Neural cell (in vitro differentiated cells): ENCODE measurements around the gene CHST11. TPM values are rescaled to one million over a fixed set of nuclear protein-coding genes. Genes with fewer than 3 reads are reported as not detected.

ENCODE experiments used
- H2AFZ ChIP-seq: fragments of 200-600, 300-800 bp; sonication (generic), shearing (Covaris generic); 2 replicates; pipeline ENCODE4 v1.6.0; 2014; ENCODE audit warnings: low read depth, mild to moderate bottlenecking, antibody characterized with exemption, low read length, moderate library complexity
- H3F3A ChIP-seq: fragments of 200-600 bp; shearing (Covaris generic); 2 replicates; pipeline ENCODE4 v1.6.1; 2016; ENCODE audit warnings: mild to moderate bottlenecking, moderate library complexity, mixed read lengths, antibody characterized with exemption, low read length; ENCODE audit not compliant: insufficient read depth, poor library complexity, severe bottlenecking
- H3K27ac ChIP-seq: fragments of 200-600, 300-800 bp; sonication (generic), shearing (Covaris generic); 2 replicates; pipeline ENCODE4 v1.5.1; 2014; ENCODE audit warnings: mild to moderate bottlenecking, low read length, moderate library complexity
- H3K27me3 ChIP-seq: fragments of 300-800, 200-600 bp; sonication (generic), shearing (Covaris generic); 2 replicates; pipeline ENCODE4 v1.6.0; 2014; ENCODE audit warnings: mild to moderate bottlenecking, low read depth, low read length, moderate library complexity; ENCODE audit not compliant: insufficient read depth
- H3K36me3 ChIP-seq: fragments of 300-800, 200-600 bp; sonication (generic), shearing (Covaris generic); 2 replicates; pipeline ENCODE4 v1.5.1; 2014; ENCODE audit warnings: mild to moderate bottlenecking, antibody characterized with exemption, low read length, moderate library complexity; ENCODE audit not compliant: insufficient read depth
- H3K4me2 ChIP-seq: fragments of 300-800, 200-600 bp; sonication (generic), shearing (Covaris generic); 2 replicates; pipeline ENCODE4 v1.6.0; 2014; ENCODE audit warnings: mild to moderate bottlenecking, low read length
- H3K4me3 ChIP-seq: fragments of 300-800, 200-600 bp; sonication (generic), shearing (Covaris generic); 2 replicates; pipeline ENCODE4 v1.5.1; 2014; ENCODE audit warnings: mild to moderate bottlenecking, low read length, moderate library complexity
- H3K79me2 ChIP-seq: fragments of 200-600 bp; shearing (Covaris generic); replicated peaks from 2 replicates; pipeline ENCODE4 v1.6.0; 2014; ENCODE audit warnings: mild to moderate bottlenecking, low read length, moderate library complexity; ENCODE audit not compliant: insufficient read depth
- H3K9ac ChIP-seq: fragments of 300-800, 200-600 bp; sonication (generic), shearing (Covaris generic); 2 replicates; pipeline ENCODE4 v1.6.1; 2016; ENCODE audit warnings: mild to moderate bottlenecking, low read length, mixed read lengths
- H3K9me2 ChIP-seq: fragments of 200-600 bp; shearing (Covaris generic); 2 replicates; pipeline ENCODE4 v1.6.1; 2016; ENCODE audit warnings: mild to moderate bottlenecking, low read length, mixed read lengths; ENCODE audit not compliant: insufficient read depth
- H3K9me3 ChIP-seq: fragments of 200-600, 300-800 bp; sonication (generic), shearing (Covaris generic); 2 replicates; pipeline ENCODE4 v1.6.1; 2016; ENCODE audit warnings: mild to moderate bottlenecking, mixed run types, low read length, moderate library complexity, mixed read lengths
- H4K20me1 ChIP-seq: fragments of 200-600 bp; shearing (Covaris generic); 2 replicates; pipeline ENCODE4 v1.6.1; 2016; ENCODE audit warnings: mild to moderate bottlenecking, mixed run types; ENCODE audit not compliant: insufficient read depth
- EP300 ChIP-seq: fragments of 450-650 bp; conservative IDR thresholded peaks from 2 replicates; pipeline ENCODE4 v1.6.1; 2014; ENCODE audit warnings: antibody characterized with exemption, mild to moderate bottlenecking, moderate library complexity; ENCODE audit not compliant: poor library complexity, severe bottlenecking
- EZH2 ChIP-seq: fragments of 200-600, 300-800 bp; shearing (Covaris generic), sonication (generic); IDR thresholded peaks from 2 replicates; pipeline ENCODE4 v1.6.1; 2014; ENCODE audit warnings: antibody characterized with exemption, low read length, borderline replicate concordance, mild to moderate bottlenecking; ENCODE audit not compliant: insufficient read depth, poor library complexity, severe bottlenecking
- MXI1 ChIP-seq: fragments of 450-650 bp; conservative IDR thresholded peaks from 2 replicates; pipeline ENCODE4 v1.6.1; 2014; ENCODE audit warnings: antibody characterized with exemption, mild to moderate bottlenecking; ENCODE audit not compliant: poor library complexity, severe bottlenecking
- POLR2AphosphoS5 ChIP-seq: IDR thresholded peaks from 2 replicates; pipeline ENCODE4 v1.6.1; 2012
- RAD21 ChIP-seq: fragments of 450-650 bp; conservative IDR thresholded peaks from 2 replicates; pipeline ENCODE4 v1.6.1; 2014; ENCODE audit warnings: antibody characterized with exemption, mild to moderate bottlenecking, moderate library complexity
- SMC3 ChIP-seq: fragments of 450-650 bp; conservative IDR thresholded peaks from 2 replicates; pipeline ENCODE4 v1.6.1; 2014; ENCODE audit warnings: antibody characterized with exemption, mild to moderate bottlenecking, moderate library complexity; ENCODE audit not compliant: poor library complexity
- TAF1 ChIP-seq: IDR thresholded peaks from 2 replicates; pipeline ENCODE4 v1.6.1; 2012; ENCODE audit warnings: low read depth
- polyA plus RNA-seq: library from polyadenylated mRNA; depleted of rRNA; stranded (reverse); fragments of >200 nt; gene quantifications from 2 replicates; pipeline ENCODE4 v1.2.3, GENCODE V29; 2014
- TF ChIP-seq, protein P1 (sequence below): fragments of 450-650 bp; IDR thresholded peaks from 2 replicates; pipeline ENCODE4 v1.5.1; 2014; ENCODE audit warnings: antibody characterized with exemption, mild to moderate bottlenecking, moderate library complexity; ENCODE audit not compliant: poor library complexity, severe bottlenecking
- TF ChIP-seq, protein P2 (sequence below): IDR thresholded peaks from 2 replicates; pipeline ENCODE4 v1.6.1; 2012; ENCODE audit warnings: borderline replicate concordance

CHST11 gene
- polyA plus RNA-seq, 1 donor from 2014 or later: 15.0 TPM

- H3K4me2 ChIP-seq: no peak overlapping the region
- H3K27ac ChIP-seq: no peak overlapping the region
- no peak overlapping the region for H2AFZ ChIP-seq
- no peaks in the 10 kb centered on the region for H3F3A ChIP-seq
- H3K4me3 ChIP-seq: no peak overlapping the region
- H3K9me3 ChIP-seq: no peaks in the 10 kb centered on the region
- H4K20me1 ChIP-seq: no peaks in the 10 kb centered on the region
- no peak overlapping the region for H3K9ac ChIP-seq
- no peaks in the 10 kb centered on the region for H3K27me3 ChIP-seq
- no peak for TF ChIP-seq RAD21
- TF ChIP-seq MXI1: no peak
- TF ChIP-seq, protein P1, sequence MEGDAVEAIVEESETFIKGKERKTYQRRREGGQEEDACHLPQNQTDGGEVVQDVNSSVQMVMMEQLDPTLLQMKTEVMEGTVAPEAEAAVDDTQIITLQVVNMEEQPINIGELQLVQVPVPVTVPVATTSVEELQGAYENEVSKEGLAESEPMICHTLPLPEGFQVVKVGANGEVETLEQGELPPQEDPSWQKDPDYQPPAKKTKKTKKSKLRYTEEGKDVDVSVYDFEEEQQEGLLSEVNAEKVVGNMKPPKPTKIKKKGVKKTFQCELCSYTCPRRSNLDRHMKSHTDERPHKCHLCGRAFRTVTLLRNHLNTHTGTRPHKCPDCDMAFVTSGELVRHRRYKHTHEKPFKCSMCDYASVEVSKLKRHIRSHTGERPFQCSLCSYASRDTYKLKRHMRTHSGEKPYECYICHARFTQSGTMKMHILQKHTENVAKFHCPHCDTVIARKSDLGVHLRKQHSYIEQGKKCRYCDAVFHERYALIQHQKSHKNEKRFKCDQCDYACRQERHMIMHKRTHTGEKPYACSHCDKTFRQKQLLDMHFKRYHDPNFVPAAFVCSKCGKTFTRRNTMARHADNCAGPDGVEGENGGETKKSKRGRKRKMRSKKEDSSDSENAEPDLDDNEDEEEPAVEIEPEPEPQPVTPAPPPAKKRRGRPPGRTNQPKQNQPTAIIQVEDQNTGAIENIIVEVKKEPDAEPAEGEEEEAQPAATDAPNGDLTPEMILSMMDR: no peak
- no peak for TF ChIP-seq EZH2
- TF ChIP-seq SMC3: no peak
- TF ChIP-seq TAF1: no peak
- no peak for TF ChIP-seq POLR2AphosphoS5
- no peak for TF ChIP-seq EP300
- TF ChIP-seq, protein P2, sequence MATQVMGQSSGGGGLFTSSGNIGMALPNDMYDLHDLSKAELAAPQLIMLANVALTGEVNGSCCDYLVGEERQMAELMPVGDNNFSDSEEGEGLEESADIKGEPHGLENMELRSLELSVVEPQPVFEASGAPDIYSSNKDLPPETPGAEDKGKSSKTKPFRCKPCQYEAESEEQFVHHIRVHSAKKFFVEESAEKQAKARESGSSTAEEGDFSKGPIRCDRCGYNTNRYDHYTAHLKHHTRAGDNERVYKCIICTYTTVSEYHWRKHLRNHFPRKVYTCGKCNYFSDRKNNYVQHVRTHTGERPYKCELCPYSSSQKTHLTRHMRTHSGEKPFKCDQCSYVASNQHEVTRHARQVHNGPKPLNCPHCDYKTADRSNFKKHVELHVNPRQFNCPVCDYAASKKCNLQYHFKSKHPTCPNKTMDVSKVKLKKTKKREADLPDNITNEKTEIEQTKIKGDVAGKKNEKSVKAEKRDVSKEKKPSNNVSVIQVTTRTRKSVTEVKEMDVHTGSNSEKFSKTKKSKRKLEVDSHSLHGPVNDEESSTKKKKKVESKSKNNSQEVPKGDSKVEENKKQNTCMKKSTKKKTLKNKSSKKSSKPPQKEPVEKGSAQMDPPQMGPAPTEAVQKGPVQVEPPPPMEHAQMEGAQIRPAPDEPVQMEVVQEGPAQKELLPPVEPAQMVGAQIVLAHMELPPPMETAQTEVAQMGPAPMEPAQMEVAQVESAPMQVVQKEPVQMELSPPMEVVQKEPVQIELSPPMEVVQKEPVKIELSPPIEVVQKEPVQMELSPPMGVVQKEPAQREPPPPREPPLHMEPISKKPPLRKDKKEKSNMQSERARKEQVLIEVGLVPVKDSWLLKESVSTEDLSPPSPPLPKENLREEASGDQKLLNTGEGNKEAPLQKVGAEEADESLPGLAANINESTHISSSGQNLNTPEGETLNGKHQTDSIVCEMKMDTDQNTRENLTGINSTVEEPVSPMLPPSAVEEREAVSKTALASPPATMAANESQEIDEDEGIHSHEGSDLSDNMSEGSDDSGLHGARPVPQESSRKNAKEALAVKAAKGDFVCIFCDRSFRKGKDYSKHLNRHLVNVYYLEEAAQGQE: no peak
- H3K79me2 ChIP-seq: no peaks in the 10 kb centered on the region
- no peaks in the 10 kb centered on the region for H3K9me2 ChIP-seq
- no peaks in the 10 kb centered on the region for H3K36me3 ChIP-seq
Measured at GRCh38 chr12:104565606-104566243, 109.0 kb downstream of the CHST11 start.

- Histone ChIP-seq H3K4me3 (no peak overlapping the region), H3K9me2 (no peaks in the 10 kb centered on the region), H3K36me3 (no peaks in the 10 kb centered on the region), H2AFZ (no peak overlapping the region), H3K4me2 (no peak overlapping the region), H3K79me2 (no peaks in the 10 kb centered on the region), H3K9me3 (no peaks in the 10 kb centered on the region), H4K20me1 (no peaks in the 10 kb centered on the region), H3F3A (no peaks in the 10 kb centered on the region), H3K27me3 (no peaks in the 10 kb centered on the region), H3K9ac (no peak overlapping the region), H3K27ac (no peak overlapping the region)
- no peak for TF ChIP-seq EZH2
- no peak for TF ChIP-seq POLR2AphosphoS5
- TF ChIP-seq, protein P1: no peak
- TF ChIP-seq SMC3: no peak
- no peak for TF ChIP-seq RAD21
- TF ChIP-seq, protein P2: no peak
- no peak for TF ChIP-seq MXI1
- TF ChIP-seq TAF1: no peak
- TF ChIP-seq EP300: no peak
Measured at GRCh38 chr12:104566244-104566993, 109.7 kb downstream of the CHST11 start.
